GM13977 (cell line): ENCODE measurements around the gene HEATR5A.
A peak's percentile ranks its signal among the peaks of the same experiment; 100 is the strongest.
"Not testable (repeated sequence)": the region's sequence is repeated elsewhere in the genome, so short reads cannot be mapped to it uniquely, and the experiment has no call there.

ENCODE experiments used
- DNase-seq: peaks from one replicate; pipeline ENCODE4 v3.0.0; 2012; ENCODE audit warnings: low spot score
- CTCF ChIP-seq: IDR thresholded peaks from 2 replicates; pipeline ENCODE4 v1.5.1; 2012; ENCODE audit warnings: mild to moderate bottlenecking, control low read depth; ENCODE audit not compliant: insufficient read depth; ENCODE audit errors: extremely low read depth, missing control alignments
- in situ Hi-C: fragments of 300-500 bp; cut with MboI; formaldehyde crosslinking; loops from one replicate; pipeline ENCODE4 v1.12.0; 2022; ENCODE audit warnings: low sequenced_read_pairs, low pct_unique_long_range_greater_than_20kb, mixed read lengths, inconsistent platforms; ENCODE audit not compliant: unreplicated experiment

The HEATR5A gene

GRCh38 chr14:31420319-31421111 is at the start of gene HEATR5A:
TSS of gene HEATR5A (minus strand) at chr14:31420550. CDS start at chr14:31402975, 17,575 bp downstream.
- TF ChIP-seq CTCF = peak; percentile 34
- in situ Hi-C loops = no loop called here
- peak; percentile 96 for DNase-seq

- TF ChIP-seq CTCF = no peak
- no peak for DNase-seq
- in situ Hi-C loops = no loop called here
These were observed 46.2 kb upstream of the HEATR5A start for GRCh38 chr14:31466554-31466953.

- no peak for TF ChIP-seq CTCF
- in situ Hi-C loops = no loop called here
- DNase-seq = no peak
These were observed 44.8 kb upstream of the HEATR5A start for GRCh38 chr14:31465111-31465510.

- in situ Hi-C loops, DNase-seq: not testable (repeated sequence)
These were observed 42.1 kb upstream of the HEATR5A start for GRCh38 chr14:31462450-31462849.

GRCh38 chr14:31461545-31461944 is 41.2 kb upstream of the HEATR5A start:
- in situ Hi-C loops = no loop called here
- no peak for DNase-seq
- no peak for TF ChIP-seq CTCF

GRCh38 chr14:31457665-31458659 is 37.6 kb upstream of the HEATR5A start:
- no peak for DNase-seq
- in situ Hi-C loops = no loop called here
- TF ChIP-seq CTCF = no peak
